ENCODE data around the gene MVB12A.

DNA sequence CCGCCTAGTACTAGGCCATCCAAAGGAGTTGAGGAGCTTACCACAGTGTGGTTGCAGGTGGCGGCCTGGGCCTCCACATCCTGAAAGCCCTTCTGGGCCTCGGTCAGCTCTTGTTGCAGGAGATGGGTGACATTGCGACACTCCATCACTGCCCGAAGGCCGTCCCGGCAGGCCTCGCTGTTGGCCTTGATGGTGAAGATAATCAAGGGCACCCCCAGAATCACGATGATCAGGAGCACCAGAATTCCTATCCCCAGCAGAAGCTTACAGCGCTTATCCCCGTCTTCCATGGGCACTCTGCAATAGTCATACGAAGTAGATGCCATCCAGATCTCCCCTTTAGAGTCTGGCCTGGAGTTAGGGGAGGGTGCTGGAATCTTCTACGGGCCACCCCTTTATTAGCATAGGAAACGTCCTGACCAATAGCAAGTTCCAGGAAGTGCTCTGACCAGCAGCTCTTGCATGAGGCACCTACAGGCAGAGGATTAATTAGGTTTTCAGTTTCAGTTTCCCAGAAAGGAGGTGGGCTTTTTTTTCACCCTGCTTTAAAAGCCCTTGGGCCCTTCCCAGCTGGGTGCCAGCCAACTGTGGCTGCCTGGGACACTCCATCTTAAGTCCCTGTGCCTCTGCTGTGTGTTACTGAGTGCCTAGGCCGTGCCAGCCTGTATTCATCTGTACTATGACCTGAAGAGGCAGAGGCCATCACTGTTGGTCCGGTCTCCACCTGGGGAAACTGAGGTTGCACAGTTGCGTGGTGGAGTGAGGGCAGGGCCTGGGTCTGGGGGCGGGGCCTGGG lies 14.4 kb upstream of the MVB12A start, which contains the start of gene BST2:
- no peak for TF ChIP-seq CTCF (IDR thresholded peaks at IDR 0.05)
- TF ChIP-seq POLR2A (IDR thresholded peaks at IDR 0.05), result peak in 2 of 4 donors; percentile 49 to 64
- no peak for TF ChIP-seq EP300 (IDR thresholded peaks at IDR 0.05)
- peak; percentile 51 to 68 for TF ChIP-seq POLR2AphosphoS5 (IDR thresholded peaks at IDR 0.05)
